K562 treated with DMSO at 1 percent for 24 hours (cell line): ENCODE results near the gene PSMC6. TPM values are rescaled to one million over a fixed set of nuclear protein-coding genes. Genes with fewer than 3 reads are reported as not detected.

Experiments
- total RNA-seq: library from RNA; unstranded; fragments of 300-600 nt; gene quantifications from 2 replicates; pipeline ENCODE4 v1.2.3, GENCODE V29; 2022; ENCODE audit warnings: low read depth; ENCODE audit not compliant: insufficient read depth

The PSMC6 gene
- total RNA-seq = 43.4 and 51.6 TPM in 2 replicates

DNA sequence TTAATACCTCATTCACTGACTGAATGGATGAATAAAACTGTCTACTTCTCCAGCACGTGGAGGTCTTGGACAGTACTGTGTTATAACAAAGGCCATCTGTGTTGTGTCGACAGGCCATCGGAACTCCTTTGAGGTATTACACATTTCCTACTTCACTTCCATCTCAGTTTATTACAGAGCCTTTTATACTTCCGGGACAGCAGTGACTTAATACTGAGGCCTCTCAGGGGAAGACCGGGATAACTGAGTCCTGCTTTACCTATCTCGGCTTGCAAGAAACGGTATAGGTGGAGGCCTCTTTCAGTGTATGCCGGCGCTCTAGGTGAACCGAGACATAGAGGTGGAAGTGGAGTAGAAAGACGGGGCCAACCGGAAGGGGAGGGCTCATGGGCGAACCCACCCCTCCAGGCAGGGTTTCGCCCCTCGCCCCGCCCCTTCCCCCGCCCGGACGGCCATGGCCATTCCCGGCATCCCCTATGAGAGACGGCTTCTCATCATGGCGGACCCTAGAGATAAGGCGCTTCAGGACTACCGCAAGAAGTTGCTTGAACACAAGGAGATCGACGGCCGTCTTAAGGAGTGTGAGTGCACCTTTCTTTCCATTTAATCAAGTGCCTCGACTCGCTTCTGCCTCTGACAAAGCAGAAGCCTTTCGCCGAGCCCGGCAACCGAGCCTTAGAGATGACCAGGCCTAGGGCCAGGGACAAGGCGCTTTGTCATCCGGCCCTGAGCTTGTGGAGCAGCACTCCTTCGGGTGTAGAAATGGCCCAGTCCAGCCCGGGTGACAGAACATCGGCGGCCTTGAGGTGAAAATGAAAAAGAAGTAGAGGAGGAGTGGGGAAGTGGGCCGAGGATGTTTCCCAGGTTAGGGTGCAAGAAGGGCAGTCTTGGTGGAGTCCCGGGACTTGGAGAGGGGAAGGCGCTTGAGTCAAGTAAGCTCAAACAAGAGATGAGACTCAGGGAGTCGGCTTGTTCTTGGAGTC lies at the start of gene PSMC6:
TSS of gene PSMC6 (plus strand) at position 477 of the 983 bp plus-strand sequence. CDS start at position 497, 20 bp downstream.

GRCh38 chr14:52695481-52696091 lies 11.4 kb upstream of the PSMC6 start, which contains the start of gene ERO1A:
TSS of gene ERO1A (minus strand) at chr14:52695558. CDS start at chr14:52695481, 77 bp downstream.

DNA sequence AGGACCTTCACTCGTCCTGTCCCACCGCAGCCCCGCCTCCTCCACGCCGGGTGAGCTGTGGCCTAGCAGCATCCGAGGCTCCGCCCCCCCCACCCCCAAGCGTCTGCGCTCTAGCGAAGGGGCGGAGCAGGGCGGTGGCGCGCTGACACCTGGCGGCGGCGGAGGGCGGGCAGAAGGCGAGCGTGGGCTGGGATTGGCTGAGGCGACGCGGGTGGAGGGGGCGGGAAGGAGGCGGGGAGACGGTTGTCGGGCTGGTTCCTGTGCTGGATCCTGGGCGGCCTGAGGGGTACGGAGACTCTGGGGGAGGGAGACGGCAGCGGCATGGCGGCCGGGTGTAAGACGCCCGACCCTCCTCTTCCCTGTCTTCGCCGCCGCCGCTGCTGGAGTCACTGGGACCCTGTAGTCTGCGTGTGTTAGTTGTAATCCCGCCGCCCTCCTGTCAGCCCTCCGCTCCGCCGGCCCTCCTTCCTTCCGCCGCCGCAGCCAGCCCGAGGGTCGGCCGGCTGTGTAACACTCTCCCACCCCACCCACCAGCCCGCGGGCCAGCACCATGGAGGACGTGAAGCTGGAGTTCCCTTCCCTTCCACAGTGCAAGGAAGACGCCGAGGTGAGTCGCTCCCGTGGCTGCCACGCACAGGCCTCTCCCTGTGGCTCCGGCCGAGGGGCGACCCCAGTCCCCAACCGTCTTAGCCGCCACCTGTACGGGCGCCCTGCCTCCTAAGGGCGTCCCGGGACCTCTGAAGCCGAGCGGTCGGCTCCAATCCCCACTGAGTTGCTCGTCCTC lies 23.1 kb downstream of the PSMC6 start, which contains the start of gene STYX:
TSS of gene STYX (plus strand) at position 242 of the 784 bp plus-strand sequence. CDS start at position 551, 309 bp downstream.

Other genes with a start within 250 kb of the PSMC6 start
- 2.5 and 3.5 TPM in 2 replicates for gene TXNDC16, start 154.7 kb upstream of the PSMC6 start, total RNA-seq
- gene GPR137C, start 154.4 kb upstream of the PSMC6 start, total RNA-seq = 0.15 TPM in 1 of 2 replicates, not detected in the other
- gene ERO1A, start 11.6 kb upstream of the PSMC6 start, total RNA-seq = 19.8 and 22.0 TPM in 2 replicates
- 3.4 and 4.1 TPM in 2 replicates for gene STYX, start 23.0 kb downstream of the PSMC6 start, total RNA-seq
- 5.3 and 8.5 TPM in 2 replicates for gene GNPNAT1, start 84.4 kb downstream of the PSMC6 start, total RNA-seq
- gene FERMT2, start 243.8 kb downstream of the PSMC6 start, total RNA-seq = 3.5 and 4.5 TPM in 2 replicates